A673 (cell line): ENCODE measurements around the gene DCN. TPM values are rescaled to one million over a fixed set of nuclear protein-coding genes. Genes with fewer than 3 reads are reported as not detected.

ENCODE experiments used
- BruUV-seq: library from RNA; stranded (reverse); fragments of 400-500 nt; replicated peaks from 2 replicates; lab custom pipeline; 2021; lab: Mats Ljungman, UMichigan
- CTCF ChIA-PET: fragments of 300-600 bp; sonication (Branson Sonifier 250); formaldehyde crosslinking; loops from one replicate; lab custom pipeline; 2022; ENCODE audit warnings: antibody characterized with exemption; lab: Charles Lee
- POLR2A ChIA-PET: fragments of 300-600 bp; sonication (Branson Sonifier 250); formaldehyde crosslinking; loops from one replicate; lab custom pipeline; 2022; ENCODE audit warnings: antibody characterized with exemption; ENCODE audit not compliant: low non-redundant PET; lab: Charles Lee
- DNase-seq: peaks from one replicate; pipeline ENCODE4 v3.0.0-alpha.2; 2015; ENCODE audit warnings: low spot score
- H3K27ac ChIP-seq: fragments of 200-600 bp; sonication (generic); 2 replicates; pipeline ENCODE4 v1.5.1; 2016; ENCODE audit warnings: mixed run types, low read depth, mild to moderate bottlenecking, mixed read lengths, antibody characterized with exemption, low read length; ENCODE audit not compliant: poor library complexity, severe bottlenecking
- H3K27me3 ChIP-seq: fragments of 200-600 bp; sonication (generic); replicated peaks from 2 replicates; pipeline ENCODE4 v1.6.1; 2017; ENCODE audit warnings: mixed run types, low read depth, mild to moderate bottlenecking, mixed read lengths, antibody characterized with exemption, low read length; ENCODE audit not compliant: insufficient read depth, poor library complexity
- H3K36me3 ChIP-seq: fragments of 200-600 bp; sonication (generic); 2 replicates; pipeline ENCODE4 v1.6.1; 2016; ENCODE audit warnings: mixed run types, mild to moderate bottlenecking, mixed read lengths, antibody characterized with exemption, low read length; ENCODE audit not compliant: insufficient read depth, poor library complexity, severe bottlenecking
- H3K4me1 ChIP-seq: fragments of 200-600 bp; sonication (generic); 2 replicates; pipeline ENCODE4 v1.6.1; 2017; ENCODE audit warnings: mixed run types, mild to moderate bottlenecking, mixed read lengths, antibody characterized with exemption, low read length; ENCODE audit not compliant: insufficient read depth, poor library complexity, severe bottlenecking
- H3K4me3 ChIP-seq: fragments of 200-600 bp; sonication (generic); 2 replicates; pipeline ENCODE4 v1.5.1; 2016; ENCODE audit warnings: low read depth, mixed run types, mild to moderate bottlenecking, mixed read lengths, low read length; ENCODE audit not compliant: poor library complexity, severe bottlenecking
- H3K9me3 ChIP-seq: fragments of 200-600 bp; sonication (generic); 2 replicates; pipeline ENCODE4 v1.6.1; 2016; ENCODE audit warnings: mixed run types, low read depth, mild to moderate bottlenecking, mixed read lengths, antibody characterized with exemption, low read length; ENCODE audit not compliant: poor library complexity, severe bottlenecking
- EZH2 ChIP-seq: fragments of 200-600 bp; sonication (generic); IDR thresholded peaks from 2 replicates; pipeline ENCODE4 v1.6.1; 2017; ENCODE audit warnings: borderline replicate concordance, low read depth, mild to moderate bottlenecking, mixed read lengths, antibody characterized with exemption, low read length; ENCODE audit not compliant: poor library complexity, severe bottlenecking
- intact Hi-C: fragments of 100-400 bp; cut with micrococcal nuclease; formaldehyde crosslinking; loops from one replicate; pipeline ENCODE4 v1.10.0; 2022; ENCODE audit not compliant: unreplicated experiment
- total RNA-seq: library from RNA; stranded (reverse); gene quantifications from 2 replicates; pipeline ENCODE4 v1.2.3, GENCODE V29; 2021
- TF ChIP-seq, protein P1 (sequence below): fragments of 300-800, 200-600 bp; sonication (generic); conservative IDR thresholded peaks from 2 replicates; pipeline ENCODE4 v1.5.1; 2017; ENCODE audit warnings: low read depth, mild to moderate bottlenecking, antibody characterized with exemption, low read length, moderate library complexity, mixed read lengths

DCN gene
- total RNA-seq, 1 experiment from 2014 or later, result 3.5 TPM

DNA sequence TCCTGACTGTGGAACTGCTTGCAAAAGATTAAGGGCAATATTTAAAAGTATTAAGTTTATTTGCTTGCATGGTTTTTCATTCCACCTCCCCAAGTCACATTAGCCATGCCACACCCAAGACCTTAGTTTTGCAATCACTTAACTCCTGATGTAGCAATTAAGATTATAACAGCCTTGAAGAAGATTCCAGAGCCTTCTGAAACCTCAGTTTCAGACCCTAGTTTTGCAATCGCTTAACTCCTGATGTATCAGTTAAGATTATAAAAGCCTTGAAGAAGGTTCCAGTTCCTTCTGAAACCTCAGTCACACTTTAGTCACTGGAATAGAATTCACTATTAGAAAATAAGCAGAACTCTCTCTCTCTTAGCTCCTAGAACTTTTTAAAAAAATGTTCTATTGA lies 42.7 kb upstream of the DCN start:
- POLR2A ChIA-PET, result no interaction called here
- no peak for TF ChIP-seq EZH2
- TF ChIP-seq, protein P1, sequence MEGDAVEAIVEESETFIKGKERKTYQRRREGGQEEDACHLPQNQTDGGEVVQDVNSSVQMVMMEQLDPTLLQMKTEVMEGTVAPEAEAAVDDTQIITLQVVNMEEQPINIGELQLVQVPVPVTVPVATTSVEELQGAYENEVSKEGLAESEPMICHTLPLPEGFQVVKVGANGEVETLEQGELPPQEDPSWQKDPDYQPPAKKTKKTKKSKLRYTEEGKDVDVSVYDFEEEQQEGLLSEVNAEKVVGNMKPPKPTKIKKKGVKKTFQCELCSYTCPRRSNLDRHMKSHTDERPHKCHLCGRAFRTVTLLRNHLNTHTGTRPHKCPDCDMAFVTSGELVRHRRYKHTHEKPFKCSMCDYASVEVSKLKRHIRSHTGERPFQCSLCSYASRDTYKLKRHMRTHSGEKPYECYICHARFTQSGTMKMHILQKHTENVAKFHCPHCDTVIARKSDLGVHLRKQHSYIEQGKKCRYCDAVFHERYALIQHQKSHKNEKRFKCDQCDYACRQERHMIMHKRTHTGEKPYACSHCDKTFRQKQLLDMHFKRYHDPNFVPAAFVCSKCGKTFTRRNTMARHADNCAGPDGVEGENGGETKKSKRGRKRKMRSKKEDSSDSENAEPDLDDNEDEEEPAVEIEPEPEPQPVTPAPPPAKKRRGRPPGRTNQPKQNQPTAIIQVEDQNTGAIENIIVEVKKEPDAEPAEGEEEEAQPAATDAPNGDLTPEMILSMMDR, result no peak
- Histone ChIP-seq H3K4me1 (no peaks in the 10 kb centered on the region), H3K9me3 (no peaks in the 10 kb centered on the region), H3K36me3 (no peaks in the 10 kb centered on the region), H3K27me3 (no peaks in the 10 kb centered on the region), H3K4me3 (no peak overlapping the region), H3K27ac (no peak overlapping the region)
- CTCF ChIA-PET, result no interaction called here
- intact Hi-C loops, result no loop called here
- BruUV-seq, result no TSS peak
- DNase-seq, result no peak

DNA sequence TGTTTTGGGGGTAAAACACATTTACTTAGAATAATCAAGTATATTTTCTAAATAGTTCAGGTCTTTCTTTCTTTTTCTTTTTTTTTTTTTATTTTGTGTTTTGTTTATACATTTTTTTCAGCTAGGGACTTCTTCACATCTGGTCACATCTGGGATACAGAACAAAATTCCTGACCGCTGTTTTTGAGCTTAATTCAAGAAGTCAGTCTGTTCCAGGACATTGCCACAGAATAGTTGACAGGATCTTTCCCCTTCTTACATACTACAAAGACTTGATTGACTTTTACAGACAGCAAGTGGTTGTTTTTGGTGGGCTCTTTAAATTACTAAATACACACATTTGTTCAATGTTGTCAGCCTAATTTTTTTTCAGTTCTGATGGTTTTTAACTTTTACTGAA lies 41.8 kb upstream of the DCN start:
- no peaks in the 10 kb centered on the region for H3K9me3 ChIP-seq
- ChIA-PET CTCF (no interaction called here), POLR2A (no interaction called here)
- H3K4me3 ChIP-seq, result no peak overlapping the region
- intact Hi-C loops, result no loop called here
- no peaks in the 10 kb centered on the region for H3K4me1 ChIP-seq
- H3K27ac ChIP-seq, result no peak overlapping the region
- BruUV-seq, result no TSS peak
- H3K27me3 ChIP-seq, result no peaks in the 10 kb centered on the region
- TF ChIP-seq EZH2, result no peak
- TF ChIP-seq, protein P1, result no peak
- no peak for DNase-seq
- no peaks in the 10 kb centered on the region for H3K36me3 ChIP-seq

DNA sequence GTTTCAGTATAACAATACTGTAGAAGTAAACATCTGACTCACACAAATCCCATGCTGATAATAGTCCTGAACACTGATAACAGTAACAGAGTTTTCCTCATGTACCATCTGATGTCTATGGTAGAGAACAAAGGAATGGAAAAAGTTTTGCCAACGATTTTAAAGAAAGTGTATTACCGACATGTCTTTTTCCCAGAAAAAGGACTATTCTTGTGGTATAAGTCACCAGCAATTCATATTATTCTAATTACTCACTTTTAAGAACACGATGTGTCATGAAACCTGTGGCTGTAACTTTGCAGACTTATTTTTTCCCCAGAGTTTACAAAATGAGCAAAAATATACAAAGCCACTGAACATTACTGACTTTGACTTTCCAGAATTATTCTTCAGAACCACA lies 40.1 kb upstream of the DCN start:
- H3K4me3 ChIP-seq, result no peak overlapping the region
- no TSS peak for BruUV-seq
- H3K4me1 ChIP-seq, result no peaks in the 10 kb centered on the region
- intact Hi-C loops, result no loop called here
- CTCF ChIA-PET, result no interaction called here
- H3K9me3 ChIP-seq, result no peaks in the 10 kb centered on the region
- H3K27ac ChIP-seq, result no peak overlapping the region
- no peaks in the 10 kb centered on the region for H3K27me3 ChIP-seq
- POLR2A ChIA-PET, result no interaction called here
- no peak for DNase-seq
- TF ChIP-seq EZH2, result no peak
- TF ChIP-seq, protein P1, result no peak
- H3K36me3 ChIP-seq, result no peaks in the 10 kb centered on the region
